Measurements from ENCODE around the gene MED31.

The MED31 gene

GRCh38 chr17:6603744-6604325 is 47.6 kb downstream of the MED31 start:
- Histone ChIP-seq H3K4ac (ENCODE audit: low read depth in 1 of 2, low read length in 2 of 2) (no peak overlapping the region), H3K4me3 (ENCODE audit: insufficient read depth in 1 of 2, low read depth in 1 of 2, low read length in 2 of 2) (no peak overlapping the region), H3K23ac (ENCODE audit: low read length in 2 of 2) (no peak overlapping the region), H3K14ac (ENCODE audit: low read length in 2 of 2) (no peak overlapping the region), H3K4me2 (ENCODE audit: low read length, poor library complexity, severe bottlenecking) (no peak overlapping the region), H3K9me3 (ENCODE audit: control insufficient read depth, low read length) (no peaks in the 10 kb centered on the region), H2BK12ac (ENCODE audit: low read length in 2 of 2) (no peak overlapping the region), H3K27me3 (ENCODE audit: control insufficient read depth in 1 of 2, insufficient read depth in 1 of 2, low read length in 2 of 2) (no peaks in the 10 kb centered on the region), H3K18ac (ENCODE audit: low read depth in 1 of 2, low read length in 2 of 2) (no peak overlapping the region), H4K91ac (ENCODE audit: low read length) (no peak overlapping the region), H2BK5ac (ENCODE audit: low read depth, low read length, poor library complexity, severe bottlenecking) (no peak overlapping the region), H3K36me3 (ENCODE audit: control insufficient read depth in 1 of 2, insufficient read depth in 2 of 2, low read depth in 1 of 2, low read length in 2 of 2) (peaks cover 22 to 91% of the 10 kb centered on the region in 2 experiments), H3K27ac (ENCODE audit: low read length, poor library complexity, severe bottlenecking) (no peak overlapping the region), H2AK5ac (ENCODE audit: low read length, severe bottlenecking) (no peak overlapping the region), H2BK15ac (ENCODE audit: low read depth, poor library complexity, severe bottlenecking) (no peak overlapping the region), H4K8ac (ENCODE audit: low read length) (no peak overlapping the region), H3K9ac (ENCODE audit: low read length) (no peak overlapping the region), H3K79me1 (replicated peaks; ENCODE audit: low read length, poor library complexity, severe bottlenecking) (peaks cover 29% of the 10 kb centered on the region), H2BK120ac (ENCODE audit: low read depth, low read length) (no peak overlapping the region), H2AFZ (ENCODE audit: low read depth, low read length) (no peak overlapping the region), H3K4me1 (ENCODE audit: control insufficient read depth, insufficient read depth, low read depth, low read length) (no peaks in the 10 kb centered on the region)
- 91% methylated on average over 3 of the region's 3 CpGs for WGBS
- DNase-seq = no peak

GRCh38 chr17:6602141-6602540 is 49.3 kb downstream of the MED31 start:
- Histone ChIP-seq H3K18ac (ENCODE audit: low read depth in 1 of 2, low read length in 2 of 2) (no peak overlapping the region), H2AK5ac (ENCODE audit: low read length, severe bottlenecking) (no peak overlapping the region), H2BK15ac (ENCODE audit: low read depth, poor library complexity, severe bottlenecking) (no peak overlapping the region), H2BK12ac (ENCODE audit: low read length in 2 of 2) (no peak overlapping the region), H3K36me3 (ENCODE audit: control insufficient read depth in 1 of 2, insufficient read depth in 2 of 2, low read depth in 1 of 2, low read length in 2 of 2) (peaks cover 20 to 91% of the 10 kb centered on the region in 2 experiments), H3K4me1 (ENCODE audit: control insufficient read depth, insufficient read depth, low read depth, low read length) (no peaks in the 10 kb centered on the region), H3K27ac (ENCODE audit: low read length, poor library complexity, severe bottlenecking) (no peak overlapping the region), H3K79me1 (replicated peaks; ENCODE audit: low read length, poor library complexity, severe bottlenecking) (peaks cover 29% of the 10 kb centered on the region), H2AFZ (ENCODE audit: low read depth, low read length) (no peak overlapping the region), H4K8ac (ENCODE audit: low read length) (no peak overlapping the region), H3K14ac (ENCODE audit: low read length in 2 of 2) (no peak overlapping the region), H3K27me3 (ENCODE audit: control insufficient read depth in 1 of 2, insufficient read depth in 1 of 2, low read length in 2 of 2) (no peaks in the 10 kb centered on the region), H3K4me3 (ENCODE audit: insufficient read depth in 1 of 2, low read depth in 1 of 2, low read length in 2 of 2) (no peak overlapping the region), H2BK5ac (ENCODE audit: low read depth, low read length, poor library complexity, severe bottlenecking) (no peak overlapping the region), H3K9me3 (ENCODE audit: control insufficient read depth, low read length) (no peaks in the 10 kb centered on the region), H2BK120ac (ENCODE audit: low read depth, low read length) (no peak overlapping the region), H3K4me2 (ENCODE audit: low read length, poor library complexity, severe bottlenecking) (no peak overlapping the region), H4K91ac (ENCODE audit: low read length) (no peak overlapping the region), H3K9ac (ENCODE audit: low read length) (no peak overlapping the region), H3K4ac (ENCODE audit: low read depth in 1 of 2, low read length in 2 of 2) (no peak overlapping the region), H3K23ac (ENCODE audit: low read length in 2 of 2) (no peak overlapping the region)
- 100% methylated on average over 2 of the region's 2 CpGs for WGBS
- DNase-seq = no peak

- peaks cover 16 to 89% of the 10 kb centered on the region in 2 experiments for H3K36me3 ChIP-seq (ENCODE audit: control insufficient read depth in 1 of 2, insufficient read depth in 2 of 2, low read depth in 1 of 2, low read length in 2 of 2)
- no peak overlapping the region for H3K18ac ChIP-seq (ENCODE audit: low read depth in 1 of 2, low read length in 2 of 2)
- H2AFZ ChIP-seq (ENCODE audit: low read depth, low read length) = no peak overlapping the region
Measured at GRCh38 chr17:6599364-6599763, 52.0 kb downstream of the MED31 start.

GRCh38 chr17:6597727-6598126 is 53.7 kb downstream of the MED31 start:
- H3K18ac ChIP-seq (ENCODE audit: low read depth in 1 of 2, low read length in 2 of 2) = no peak overlapping the region
- WGBS = no CpG with 5 or more reads among the region's 1 CpG
- no peak overlapping the region for H3K4me2 ChIP-seq (ENCODE audit: low read length, poor library complexity, severe bottlenecking)
- H2AK5ac ChIP-seq (ENCODE audit: low read length, severe bottlenecking) = no peak overlapping the region
- H2BK12ac ChIP-seq (ENCODE audit: low read length in 2 of 2) = no peak overlapping the region
- no peaks in the 10 kb centered on the region for H3K4me1 ChIP-seq (ENCODE audit: control insufficient read depth, insufficient read depth, low read depth, low read length)
- H2BK120ac ChIP-seq (ENCODE audit: low read depth, low read length) = no peak overlapping the region
- no peak for DNase-seq
- H4K8ac ChIP-seq (ENCODE audit: low read length) = no peak overlapping the region
- no peaks in the 10 kb centered on the region for H3K27me3 ChIP-seq (ENCODE audit: control insufficient read depth in 1 of 2, insufficient read depth in 1 of 2, low read length in 2 of 2)
- H3K9ac ChIP-seq (ENCODE audit: low read length) = no peak overlapping the region
- H4K91ac ChIP-seq (ENCODE audit: low read length) = no peak overlapping the region
- H3K4ac ChIP-seq (ENCODE audit: low read depth in 1 of 2, low read length in 2 of 2) = no peak overlapping the region
- no peak overlapping the region for H3K27ac ChIP-seq (ENCODE audit: low read length, poor library complexity, severe bottlenecking)
- no peak overlapping the region for H3K4me3 ChIP-seq (ENCODE audit: insufficient read depth in 1 of 2, low read depth in 1 of 2, low read length in 2 of 2)
- no peak overlapping the region for H2BK5ac ChIP-seq (ENCODE audit: low read depth, low read length, poor library complexity, severe bottlenecking)
- H3K79me1 ChIP-seq (replicated peaks; ENCODE audit: low read length, poor library complexity, severe bottlenecking) = peaks cover 25% of the 10 kb centered on the region
- H3K9me3 ChIP-seq (ENCODE audit: control insufficient read depth, low read length) = no peaks in the 10 kb centered on the region
- H2BK15ac ChIP-seq (ENCODE audit: low read depth, poor library complexity, severe bottlenecking) = no peak overlapping the region
- H2AFZ ChIP-seq (ENCODE audit: low read depth, low read length) = no peak overlapping the region
- H3K14ac ChIP-seq (ENCODE audit: low read length in 2 of 2) = no peak overlapping the region
- no peak overlapping the region for H3K23ac ChIP-seq (ENCODE audit: low read length in 2 of 2)
- peaks cover 23 to 97% of the 10 kb centered on the region in 2 experiments for H3K36me3 ChIP-seq (ENCODE audit: control insufficient read depth in 1 of 2, insufficient read depth in 2 of 2, low read depth in 1 of 2, low read length in 2 of 2)

More at GRCh38 chr17:6599364-6599763, 52.0 kb downstream of the MED31 start:
- Histone ChIP-seq H2BK12ac (ENCODE audit: low read length in 2 of 2) (no peak overlapping the region), H3K14ac (ENCODE audit: low read length in 2 of 2) (no peak overlapping the region), H3K27ac (ENCODE audit: low read length, poor library complexity, severe bottlenecking) (no peak overlapping the region), H3K4me3 (ENCODE audit: insufficient read depth in 1 of 2, low read depth in 1 of 2, low read length in 2 of 2) (no peak overlapping the region), H2BK120ac (ENCODE audit: low read depth, low read length) (no peak overlapping the region), H3K9ac (ENCODE audit: low read length) (no peak overlapping the region), H4K8ac (ENCODE audit: low read length) (no peak overlapping the region), H2BK15ac (ENCODE audit: low read depth, poor library complexity, severe bottlenecking) (no peak overlapping the region), H3K23ac (ENCODE audit: low read length in 2 of 2) (no peak overlapping the region), H3K79me1 (replicated peaks; ENCODE audit: low read length, poor library complexity, severe bottlenecking) (peaks cover 25% of the 10 kb centered on the region), H3K4me2 (ENCODE audit: low read length, poor library complexity, severe bottlenecking) (no peak overlapping the region), H3K9me3 (ENCODE audit: control insufficient read depth, low read length) (no peaks in the 10 kb centered on the region), H3K4ac (ENCODE audit: low read depth in 1 of 2, low read length in 2 of 2) (no peak overlapping the region), H2AK5ac (ENCODE audit: low read length, severe bottlenecking) (no peak overlapping the region), H3K27me3 (ENCODE audit: control insufficient read depth in 1 of 2, insufficient read depth in 1 of 2, low read length in 2 of 2) (no peaks in the 10 kb centered on the region), H2BK5ac (ENCODE audit: low read depth, low read length, poor library complexity, severe bottlenecking) (no peak overlapping the region), H3K4me1 (ENCODE audit: control insufficient read depth, insufficient read depth, low read depth, low read length) (no peaks in the 10 kb centered on the region), H4K91ac (ENCODE audit: low read length) (no peak overlapping the region)
- no peak for DNase-seq
